Measurements from ENCODE around the gene CYP4X1. TPM values are rescaled to one million over a fixed set of nuclear protein-coding genes. Genes with fewer than 3 reads are reported as not detected.

Gene CYP4X1
- total and polyA plus RNA-seq, 10 donors = 0.14 to 1.7 (median 0.33) TPM; not detected in 2

DNA sequence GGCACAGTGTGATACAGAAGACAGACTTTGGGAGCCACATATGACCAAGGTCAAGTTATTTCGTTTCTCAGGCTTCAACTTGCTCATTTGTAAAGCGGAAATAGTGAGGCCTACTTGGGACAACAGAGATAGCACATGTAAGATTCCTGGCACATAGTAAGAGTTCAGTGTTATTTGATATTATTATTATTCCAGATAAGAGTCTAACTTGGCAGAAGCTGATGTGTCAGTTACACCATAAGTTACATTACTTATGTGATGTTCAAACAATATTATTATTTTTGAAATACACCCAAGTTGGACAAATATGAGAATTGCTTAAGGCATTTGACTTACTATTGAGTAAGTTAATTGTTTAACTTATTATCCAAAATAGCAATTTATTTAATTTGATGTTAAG lies 10.2 kb upstream of the CYP4X1 start:
- WGBS, 5 donors = 67 to 82% (median 73%) methylated on average over 2 of the region's 2 CpGs
- TF ChIP-seq POLR2AphosphoS5 (IDR thresholded peaks at IDR 0.05) (no peak), POLR2A (IDR thresholded peaks at IDR 0.05) (no peak)
- TF ChIP-seq, protein P1, sequence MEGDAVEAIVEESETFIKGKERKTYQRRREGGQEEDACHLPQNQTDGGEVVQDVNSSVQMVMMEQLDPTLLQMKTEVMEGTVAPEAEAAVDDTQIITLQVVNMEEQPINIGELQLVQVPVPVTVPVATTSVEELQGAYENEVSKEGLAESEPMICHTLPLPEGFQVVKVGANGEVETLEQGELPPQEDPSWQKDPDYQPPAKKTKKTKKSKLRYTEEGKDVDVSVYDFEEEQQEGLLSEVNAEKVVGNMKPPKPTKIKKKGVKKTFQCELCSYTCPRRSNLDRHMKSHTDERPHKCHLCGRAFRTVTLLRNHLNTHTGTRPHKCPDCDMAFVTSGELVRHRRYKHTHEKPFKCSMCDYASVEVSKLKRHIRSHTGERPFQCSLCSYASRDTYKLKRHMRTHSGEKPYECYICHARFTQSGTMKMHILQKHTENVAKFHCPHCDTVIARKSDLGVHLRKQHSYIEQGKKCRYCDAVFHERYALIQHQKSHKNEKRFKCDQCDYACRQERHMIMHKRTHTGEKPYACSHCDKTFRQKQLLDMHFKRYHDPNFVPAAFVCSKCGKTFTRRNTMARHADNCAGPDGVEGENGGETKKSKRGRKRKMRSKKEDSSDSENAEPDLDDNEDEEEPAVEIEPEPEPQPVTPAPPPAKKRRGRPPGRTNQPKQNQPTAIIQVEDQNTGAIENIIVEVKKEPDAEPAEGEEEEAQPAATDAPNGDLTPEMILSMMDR (IDR thresholded peaks at IDR 0.05 in 8 of 11, conservative IDR thresholded peaks at IDR 0.05 in 3 of 11) = no peak

DNA sequence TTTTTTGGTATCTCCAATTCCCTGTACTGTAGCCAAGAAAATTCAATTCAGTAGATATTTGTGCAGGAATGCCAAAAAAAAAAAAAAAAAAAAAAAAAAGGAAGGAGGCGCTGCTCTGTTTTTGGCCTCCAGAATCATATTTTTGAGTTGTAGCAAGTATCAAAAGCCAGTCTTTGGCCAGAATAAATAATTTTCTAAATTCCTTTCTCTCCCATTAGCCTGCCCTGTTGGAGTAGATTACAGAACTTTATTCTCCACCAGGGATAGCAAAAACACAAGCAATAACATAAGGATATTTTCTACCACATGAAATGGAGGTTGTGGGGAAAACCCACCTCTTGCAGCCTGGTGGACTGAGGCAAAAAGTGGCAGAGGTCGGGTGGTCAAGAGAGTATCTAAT lies 2.4 kb upstream of the CYP4X1 start:
- TF ChIP-seq POLR2A (IDR thresholded peaks at IDR 0.05) = no peak
- TF ChIP-seq POLR2AphosphoS5 (IDR thresholded peaks at IDR 0.05) = no peak
- TF ChIP-seq, protein P1 (IDR thresholded peaks at IDR 0.05 in 8 of 11, conservative IDR thresholded peaks at IDR 0.05 in 3 of 11) = no peak

More for the DNA sequence above, 10.2 kb upstream of the CYP4X1 start:
- H3K9me3 ChIP-seq = no peaks in the 10 kb centered on the region
- H3K36me3 ChIP-seq = no peaks in the 10 kb centered on the region
- intact Hi-C loops (cut with DNase I; ENCODE audit: low total_unique reads) = no loop called here
- DNase-seq = no peak
- H3K27me3 ChIP-seq (replicated peaks in 1 of 7) = no peaks in the 10 kb centered on the region
- no peak overlapping the region for H3K27ac ChIP-seq
- no peaks in the 10 kb centered on the region for H3K4me1 ChIP-seq
- H3K4me3 ChIP-seq = no peak overlapping the region

DNA sequence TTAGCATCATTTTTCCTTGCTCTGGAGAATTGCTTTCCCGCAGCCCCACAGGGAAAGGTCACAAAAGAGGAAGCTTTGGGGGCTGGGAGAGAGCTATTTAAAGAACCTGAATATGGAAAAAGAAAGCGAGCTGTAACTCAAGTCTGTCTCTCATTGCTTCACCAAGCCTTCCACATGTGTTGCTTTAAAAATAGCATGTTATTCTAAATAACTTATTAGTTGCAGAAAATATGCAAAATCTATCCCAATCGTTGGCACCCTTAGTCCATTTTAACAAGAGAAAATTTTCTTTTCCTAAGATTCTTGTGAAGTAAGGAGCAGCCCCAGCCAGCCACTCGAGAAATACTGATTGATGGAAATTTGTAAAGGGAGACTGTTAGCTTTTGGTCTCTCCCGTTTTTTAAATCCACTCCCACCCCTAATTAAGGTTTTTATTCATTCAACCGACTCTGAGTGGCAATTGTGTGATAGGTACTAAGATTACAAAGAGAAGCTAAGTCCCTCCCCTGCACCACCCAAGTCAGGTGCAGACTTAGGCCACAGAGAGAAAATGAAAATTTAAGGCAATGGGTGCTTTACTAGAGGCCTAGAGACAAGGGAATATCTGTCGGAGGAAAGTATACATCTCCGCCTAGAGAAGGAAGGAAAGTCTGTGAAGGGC lies 802 bp downstream of the CYP4X1 start:
- Histone ChIP-seq H3K27me3 (replicated peaks in 1 of 7) (peaks cover 0 to 54% (median 15%) of the 10 kb centered on the region in 7 donors), H3K4me3 (peak overlapping the region in 4 of 8 donors; percentile 9 to 45 (median 23)), H3K36me3 (no peaks in the 10 kb centered on the region), H3K9me3 (no peaks in the 10 kb centered on the region), H3K4me1 (peaks cover 0 to 11% (median 7%) of the 10 kb centered on the region in 6 donors), H3K27ac (no peak overlapping the region)
- DNase-seq = no peak
- intact Hi-C loops (cut with DNase I; ENCODE audit: low total_unique reads) = no loop called here
- TF ChIP-seq POLR2A (IDR thresholded peaks at IDR 0.05) (no peak), POLR2AphosphoS5 (IDR thresholded peaks at IDR 0.05) (no peak)
- TF ChIP-seq, protein P1 (IDR thresholded peaks at IDR 0.05 in 8 of 11, conservative IDR thresholded peaks at IDR 0.05 in 3 of 11) = no peak
- WGBS, 5 donors = 33 to 38% (median 35%) methylated on average over 8 of the region's 8 CpGs

More for the DNA sequence above, 2.4 kb upstream of the CYP4X1 start:
- 70 to 90% (median 77%) methylated on average over 2 of the region's 2 CpGs for WGBS, 5 donors
- Histone ChIP-seq H3K4me1 (peaks cover 0 to 11% (median 7%) of the 10 kb centered on the region in 6 donors), H3K9me3 (no peaks in the 10 kb centered on the region), H3K36me3 (no peaks in the 10 kb centered on the region), H3K27me3 (replicated peaks in 1 of 7) (peaks cover 0 to 45% (median 15%) of the 10 kb centered on the region in 7 donors), H3K27ac (no peak overlapping the region), H3K4me3 (no peak overlapping the region)
- intact Hi-C loops (cut with DNase I; ENCODE audit: low total_unique reads) = no loop called here
- DNase-seq = no peak

DNA sequence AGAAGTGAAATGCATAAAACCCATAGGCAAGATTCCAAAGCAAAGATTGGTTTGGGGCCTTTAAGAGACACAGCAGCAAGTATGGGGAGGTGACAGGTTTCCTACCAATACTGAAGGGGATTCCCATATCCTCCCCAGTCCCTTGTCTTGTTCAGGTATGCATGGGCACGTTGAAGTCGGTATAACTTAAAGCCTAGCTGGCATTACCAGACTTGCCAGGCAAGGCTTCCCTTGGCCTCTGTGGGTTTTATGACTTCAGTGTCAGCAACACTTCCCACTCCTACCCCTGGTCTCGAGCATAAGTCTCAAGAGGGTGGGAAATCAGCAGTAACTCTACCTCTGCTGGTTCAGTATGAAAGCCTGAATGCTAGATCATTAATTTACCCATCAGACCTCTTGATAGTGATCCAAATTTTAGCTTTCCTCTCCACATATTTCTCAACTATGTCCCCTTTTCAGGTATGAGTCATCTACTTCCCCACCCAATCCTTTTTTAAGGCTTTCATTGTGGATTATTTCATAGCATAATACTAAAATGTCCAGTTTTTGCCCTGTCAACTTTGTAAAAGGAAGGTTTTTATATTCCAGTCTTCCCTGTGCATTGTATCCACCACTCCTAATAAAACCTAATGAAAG lies 6.8 kb downstream of the CYP4X1 start:
- Histone ChIP-seq H3K4me1 (no peaks in the 10 kb centered on the region), H3K36me3 (no peaks in the 10 kb centered on the region), H3K9me3 (no peaks in the 10 kb centered on the region), H3K27ac (no peak overlapping the region), H3K27me3 (replicated peaks in 1 of 7) (peaks cover 0 to 26% (median 0%) of the 10 kb centered on the region in 7 donors), H3K4me3 (no peak overlapping the region)
- TF ChIP-seq, protein P1 (IDR thresholded peaks at IDR 0.05 in 8 of 11, conservative IDR thresholded peaks at IDR 0.05 in 3 of 11) = no peak
- TF ChIP-seq POLR2AphosphoS5 (IDR thresholded peaks at IDR 0.05) (no peak), POLR2A (IDR thresholded peaks at IDR 0.05) (no peak)
- no peak for DNase-seq
- intact Hi-C loops (cut with DNase I; ENCODE audit: low total_unique reads) = no loop called here
- WGBS, 5 donors = 69 to 80% (median 77%) methylated on average over 3 of the region's 3 CpGs

Measured in spleen (tissue), 11 donors.